Panc1 (cell line): ENCODE data around the gene POLD1.

Experiments used
- POLR2AphosphoS5 ChIP-seq: IDR thresholded peaks from 2 replicates; pipeline ENCODE4 v1.6.1; 2012; ENCODE audit warnings: mild to moderate bottlenecking, low read depth, low read length, moderate library complexity
- SIN3A ChIP-seq: IDR thresholded peaks from 2 replicates; pipeline ENCODE4 v1.6.1; 2012; ENCODE audit warnings: low read depth, mild to moderate bottlenecking, low read length, moderate library complexity, borderline replicate concordance; ENCODE audit not compliant: insufficient read depth
- TCF7L2 ChIP-seq: IDR thresholded peaks from 2 replicates; pipeline ENCODE4 v1.6.1; 2011; ENCODE audit warnings: mild to moderate bottlenecking, low read depth, low read length, inconsistent platforms
- TF ChIP-seq, protein P1 (sequence below): fragments of 450-650 bp; IDR thresholded peaks from 2 replicates; pipeline ENCODE4 v1.5.1; 2017; ENCODE audit warnings: mild to moderate bottlenecking

GRCh38 chr19:50379602-50380001 is 4.5 kb upstream of the POLD1 start:
- TF ChIP-seq, protein P1, sequence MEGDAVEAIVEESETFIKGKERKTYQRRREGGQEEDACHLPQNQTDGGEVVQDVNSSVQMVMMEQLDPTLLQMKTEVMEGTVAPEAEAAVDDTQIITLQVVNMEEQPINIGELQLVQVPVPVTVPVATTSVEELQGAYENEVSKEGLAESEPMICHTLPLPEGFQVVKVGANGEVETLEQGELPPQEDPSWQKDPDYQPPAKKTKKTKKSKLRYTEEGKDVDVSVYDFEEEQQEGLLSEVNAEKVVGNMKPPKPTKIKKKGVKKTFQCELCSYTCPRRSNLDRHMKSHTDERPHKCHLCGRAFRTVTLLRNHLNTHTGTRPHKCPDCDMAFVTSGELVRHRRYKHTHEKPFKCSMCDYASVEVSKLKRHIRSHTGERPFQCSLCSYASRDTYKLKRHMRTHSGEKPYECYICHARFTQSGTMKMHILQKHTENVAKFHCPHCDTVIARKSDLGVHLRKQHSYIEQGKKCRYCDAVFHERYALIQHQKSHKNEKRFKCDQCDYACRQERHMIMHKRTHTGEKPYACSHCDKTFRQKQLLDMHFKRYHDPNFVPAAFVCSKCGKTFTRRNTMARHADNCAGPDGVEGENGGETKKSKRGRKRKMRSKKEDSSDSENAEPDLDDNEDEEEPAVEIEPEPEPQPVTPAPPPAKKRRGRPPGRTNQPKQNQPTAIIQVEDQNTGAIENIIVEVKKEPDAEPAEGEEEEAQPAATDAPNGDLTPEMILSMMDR: no peak
- TF ChIP-seq TCF7L2 (no peak), POLR2AphosphoS5 (no peak), SIN3A (no peak)
